Suprapubic skin (tissue), 4 donors: ENCODE data around the gene CNPPD1.

ENCODE experiments used
- EP300 ChIP-seq: sonication (generic); formaldehyde crosslinking; IDR thresholded peaks from one replicate; pipeline ENCODE4 v1.6.1; 2017; ENCODE audit warnings: antibody characterized with exemption
- POLR2A ChIP-seq, 2 donors: fragments of 450-650 bp; IDR thresholded peaks; one replicate each; pipeline ENCODE4 v1.6.1; 2017; ENCODE audit warnings: antibody characterized with exemption in 2 of 2, mild to moderate bottlenecking in 2 of 2, moderate library complexity in 2 of 2
- POLR2AphosphoS5 ChIP-seq, 3 donors: sonication (generic); formaldehyde crosslinking; IDR thresholded peaks; one replicate each; pipeline ENCODE4 v1.6.1; 2017; ENCODE audit warnings: antibody characterized with exemption in 3 of 3
- TF ChIP-seq, protein P1 (sequence below), 2 donors: fragments of 200-600 bp in 1 of 2; fragments of 450-650 bp in 1 of 2; sonication (generic) in 1 of 2; IDR thresholded peaks; one replicate each; pipeline ENCODE4 v1.5.1; 2016 to 2019; ENCODE audit warnings: antibody characterized with exemption in 2 of 2, mild to moderate bottlenecking in 1 of 2, moderate library complexity in 1 of 2

DNA sequence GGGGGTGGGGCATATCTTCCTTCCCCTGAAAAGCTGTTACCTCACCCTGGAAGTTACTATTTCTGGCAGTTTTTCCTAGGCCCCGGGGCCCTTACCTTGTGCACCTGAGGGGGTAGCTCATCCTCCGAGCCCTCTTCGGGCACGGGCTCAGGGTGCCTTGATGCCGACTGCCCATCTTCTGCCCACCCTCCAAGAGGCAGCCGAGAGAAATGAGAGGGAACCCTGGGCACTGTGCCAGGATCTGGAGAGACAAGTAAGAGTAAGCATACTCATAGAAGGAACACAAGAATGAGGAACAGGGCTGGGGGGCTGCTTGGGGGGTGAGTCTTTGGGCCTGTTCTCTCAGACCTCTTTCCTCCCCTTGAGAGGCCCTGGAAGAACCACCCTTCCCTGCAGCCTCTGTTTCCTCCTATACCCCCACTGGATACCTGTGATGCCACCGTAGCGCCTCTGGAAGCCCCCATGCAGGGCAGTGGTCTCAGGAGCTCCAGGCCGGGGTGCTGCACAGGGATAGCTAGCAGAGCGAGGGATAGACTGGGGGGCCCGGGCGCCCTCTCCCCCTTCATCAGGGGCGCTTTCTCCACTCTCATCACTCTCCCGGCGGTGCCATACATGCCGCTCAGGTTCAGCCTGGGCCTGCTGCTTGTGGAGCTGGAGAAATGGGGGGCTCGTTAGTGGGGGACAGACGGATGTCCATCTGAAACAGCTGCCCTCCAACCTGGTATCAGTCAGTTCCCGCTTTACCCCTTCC, 44.1 kb upstream of the CNPPD1 start:
- TF ChIP-seq, protein P1, sequence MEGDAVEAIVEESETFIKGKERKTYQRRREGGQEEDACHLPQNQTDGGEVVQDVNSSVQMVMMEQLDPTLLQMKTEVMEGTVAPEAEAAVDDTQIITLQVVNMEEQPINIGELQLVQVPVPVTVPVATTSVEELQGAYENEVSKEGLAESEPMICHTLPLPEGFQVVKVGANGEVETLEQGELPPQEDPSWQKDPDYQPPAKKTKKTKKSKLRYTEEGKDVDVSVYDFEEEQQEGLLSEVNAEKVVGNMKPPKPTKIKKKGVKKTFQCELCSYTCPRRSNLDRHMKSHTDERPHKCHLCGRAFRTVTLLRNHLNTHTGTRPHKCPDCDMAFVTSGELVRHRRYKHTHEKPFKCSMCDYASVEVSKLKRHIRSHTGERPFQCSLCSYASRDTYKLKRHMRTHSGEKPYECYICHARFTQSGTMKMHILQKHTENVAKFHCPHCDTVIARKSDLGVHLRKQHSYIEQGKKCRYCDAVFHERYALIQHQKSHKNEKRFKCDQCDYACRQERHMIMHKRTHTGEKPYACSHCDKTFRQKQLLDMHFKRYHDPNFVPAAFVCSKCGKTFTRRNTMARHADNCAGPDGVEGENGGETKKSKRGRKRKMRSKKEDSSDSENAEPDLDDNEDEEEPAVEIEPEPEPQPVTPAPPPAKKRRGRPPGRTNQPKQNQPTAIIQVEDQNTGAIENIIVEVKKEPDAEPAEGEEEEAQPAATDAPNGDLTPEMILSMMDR (IDR thresholded peaks at IDR 0.05): no peak
- TF ChIP-seq POLR2A (IDR thresholded peaks at IDR 0.05) (no peak), EP300 (no peak), POLR2AphosphoS5 (IDR thresholded peaks at IDR 0.05) (no peak)
